Measurements from ENCODE around the gene CFAP20DC.
"Not testable (repeated sequence)": the region's sequence is repeated elsewhere in the genome, so short reads cannot be mapped to it uniquely, and the experiment has no call there.

The CFAP20DC gene

GRCh38 chr3:59049671-59050331 is at the start of gene CFAP20DC:
Gene CFAP20DC, minus strand, starts transcription at chr3:59050025. Its CDS starts 394 bp downstream, at chr3:59049631.
- TF ChIP-seq, protein P1, sequence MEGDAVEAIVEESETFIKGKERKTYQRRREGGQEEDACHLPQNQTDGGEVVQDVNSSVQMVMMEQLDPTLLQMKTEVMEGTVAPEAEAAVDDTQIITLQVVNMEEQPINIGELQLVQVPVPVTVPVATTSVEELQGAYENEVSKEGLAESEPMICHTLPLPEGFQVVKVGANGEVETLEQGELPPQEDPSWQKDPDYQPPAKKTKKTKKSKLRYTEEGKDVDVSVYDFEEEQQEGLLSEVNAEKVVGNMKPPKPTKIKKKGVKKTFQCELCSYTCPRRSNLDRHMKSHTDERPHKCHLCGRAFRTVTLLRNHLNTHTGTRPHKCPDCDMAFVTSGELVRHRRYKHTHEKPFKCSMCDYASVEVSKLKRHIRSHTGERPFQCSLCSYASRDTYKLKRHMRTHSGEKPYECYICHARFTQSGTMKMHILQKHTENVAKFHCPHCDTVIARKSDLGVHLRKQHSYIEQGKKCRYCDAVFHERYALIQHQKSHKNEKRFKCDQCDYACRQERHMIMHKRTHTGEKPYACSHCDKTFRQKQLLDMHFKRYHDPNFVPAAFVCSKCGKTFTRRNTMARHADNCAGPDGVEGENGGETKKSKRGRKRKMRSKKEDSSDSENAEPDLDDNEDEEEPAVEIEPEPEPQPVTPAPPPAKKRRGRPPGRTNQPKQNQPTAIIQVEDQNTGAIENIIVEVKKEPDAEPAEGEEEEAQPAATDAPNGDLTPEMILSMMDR (IDR thresholded peaks at IDR 0.05; ENCODE audit: low read depth, low read length, missing control alignments): no peak
- peak within 1 kb of the TSS; percentile 56 for H3K4me3 ChIP-seq (replicated peaks; ENCODE audit: low read depth, low read length)
- peak; percentile 90 for DNase-seq (ENCODE audit: extremely low read depth, low read depth)

- not testable (repeated sequence) for DNase-seq (ENCODE audit: extremely low read depth, low read depth); H3K4me3 ChIP-seq (replicated peaks; ENCODE audit: low read depth, low read length)
Observed at GRCh38 chr3:59098516-59098915, 48.7 kb upstream of the CFAP20DC start.

- no peak for DNase-seq (ENCODE audit: extremely low read depth, low read depth)
- H3K4me3 ChIP-seq (replicated peaks; ENCODE audit: low read depth, low read length): no peak overlapping the region
- TF ChIP-seq, protein P1 (IDR thresholded peaks at IDR 0.05; ENCODE audit: low read depth, low read length, missing control alignments): no peak
Observed at GRCh38 chr3:59094446-59094845, 44.6 kb upstream of the CFAP20DC start.

GRCh38 chr3:59093521-59093920 is 43.7 kb upstream of the CFAP20DC start:
- no peak overlapping the region for H3K4me3 ChIP-seq (replicated peaks; ENCODE audit: low read depth, low read length)
- DNase-seq (ENCODE audit: extremely low read depth, low read depth): no peak
- TF ChIP-seq, protein P1 (IDR thresholded peaks at IDR 0.05; ENCODE audit: low read depth, low read length, missing control alignments): no peak

DNA sequence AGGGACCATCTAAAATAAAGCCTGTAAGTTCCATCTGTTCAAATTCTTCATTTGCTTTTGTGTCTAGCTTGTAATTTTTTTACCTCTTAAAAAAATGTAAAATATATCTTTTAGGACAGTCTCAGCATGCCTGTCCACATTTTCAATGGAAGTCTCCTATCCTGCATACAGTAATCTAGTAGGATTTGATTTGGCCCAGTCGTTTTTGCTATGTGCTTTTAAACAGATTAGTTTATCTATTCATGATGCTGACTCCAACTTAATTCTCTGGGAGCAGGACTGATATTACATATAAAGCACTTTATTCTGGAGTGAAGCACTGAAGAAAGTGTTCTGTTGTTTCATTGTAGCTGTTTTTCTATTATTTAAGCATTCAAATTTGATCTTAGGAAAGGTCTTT is 38.9 kb upstream of the CFAP20DC start:
- DNase-seq (ENCODE audit: extremely low read depth, low read depth): no peak
- no peak overlapping the region for H3K4me3 ChIP-seq (replicated peaks; ENCODE audit: low read depth, low read length)
- TF ChIP-seq, protein P1 (IDR thresholded peaks at IDR 0.05; ENCODE audit: low read depth, low read length, missing control alignments): no peak

- TF ChIP-seq, protein P1 (IDR thresholded peaks at IDR 0.05; ENCODE audit: low read depth, low read length, missing control alignments): no peak
- H3K4me3 ChIP-seq (replicated peaks; ENCODE audit: low read depth, low read length): no peak overlapping the region
- no peak for DNase-seq (ENCODE audit: extremely low read depth, low read depth)
Observed at GRCh38 chr3:59085976-59086375, 36.2 kb upstream of the CFAP20DC start.

GRCh38 chr3:59084583-59084982 is 34.8 kb upstream of the CFAP20DC start:
- TF ChIP-seq, protein P1 (IDR thresholded peaks at IDR 0.05; ENCODE audit: low read depth, low read length, missing control alignments): no peak
- H3K4me3 ChIP-seq (replicated peaks; ENCODE audit: low read depth, low read length): no peak overlapping the region
- no peak for DNase-seq (ENCODE audit: extremely low read depth, low read depth)
